ENCODE measurements around the gene ZBTB39. TPM values are rescaled to one million over a fixed set of nuclear protein-coding genes. Genes with fewer than 3 reads are reported as not detected.

The ZBTB39 gene
- total RNA-seq, 1 experiment from 2014 or later = 5.8 TPM

GRCh38 chr12:56980268-56980667, 26.1 kb downstream of the ZBTB39 start:
- H3K27me3 ChIP-seq (ENCODE audit: control insufficient read depth, insufficient read depth, low read length) = no peaks in the 10 kb centered on the region
- intact Hi-C loops (cut with micrococcal nuclease; ENCODE audit: unreplicated experiment) = no loop called here
- no peaks in the 10 kb centered on the region for H3K4me1 ChIP-seq (ENCODE audit: control insufficient read depth, insufficient read depth, low read length)
- H3K36me3 ChIP-seq (ENCODE audit: control insufficient read depth, insufficient read depth, low read length) = no peaks in the 10 kb centered on the region
- POLR2A ChIA-PET = no interaction called here
- ATAC-seq = no peak
- in situ Hi-C loops (cut with HindIII; ENCODE audit: low pct_unique_long_range_greater_than_20kb, low sequenced_read_pairs) = no loop called here
- no peaks in the 10 kb centered on the region for H3K9me3 ChIP-seq (ENCODE audit: control insufficient read depth, insufficient read depth, low read depth, low read length)
- no peak overlapping the region for H3K4me3 ChIP-seq (ENCODE audit: low read depth in 2 of 2, low read length in 2 of 2)
- BruUV-seq (replicated peaks) = no TSS peak
- no peak overlapping the region for H3K27ac ChIP-seq (ENCODE audit: low read length)
- no peak for DNase-seq (ENCODE audit: low read depth, low spot score)
- TF ChIP-seq CTCF (IDR thresholded peaks at IDR 0.05) (no peak), TCF7L2 (IDR thresholded peaks at IDR 0.05; ENCODE audit: low read depth, low read length) (no peak), SIN3A (IDR thresholded peaks at IDR 0.05; ENCODE audit: borderline replicate concordance, insufficient read depth, low read depth, low read length) (no peak), REST (IDR thresholded peaks at IDR 0.05; ENCODE audit: insufficient read depth in 1 of 2, low read depth in 2 of 2, low read length in 1 of 2) (no peak), POLR2AphosphoS5 (IDR thresholded peaks at IDR 0.05; ENCODE audit: low read depth, low read length) (no peak)
- CTCF ChIA-PET = no interaction called here

GRCh38 chr12:56979628-56980027, 26.7 kb downstream of the ZBTB39 start:
- ChIA-PET CTCF (no interaction called here), POLR2A (no interaction called here)
- DNase-seq (ENCODE audit: low read depth, low spot score) (no peak), ATAC-seq (no peak)
- intact Hi-C loops (cut with micrococcal nuclease; ENCODE audit: unreplicated experiment) = no loop called here
- Histone ChIP-seq H3K9me3 (ENCODE audit: control insufficient read depth, insufficient read depth, low read depth, low read length) (no peaks in the 10 kb centered on the region), H3K4me1 (ENCODE audit: control insufficient read depth, insufficient read depth, low read length) (no peaks in the 10 kb centered on the region), H3K27ac (ENCODE audit: low read length) (no peak overlapping the region), H3K4me3 (ENCODE audit: low read depth in 2 of 2, low read length in 2 of 2) (no peak overlapping the region), H3K27me3 (ENCODE audit: control insufficient read depth, insufficient read depth, low read length) (no peaks in the 10 kb centered on the region), H3K36me3 (ENCODE audit: control insufficient read depth, insufficient read depth, low read length) (no peaks in the 10 kb centered on the region)
- TF ChIP-seq CTCF (IDR thresholded peaks at IDR 0.05) (no peak), SIN3A (IDR thresholded peaks at IDR 0.05; ENCODE audit: borderline replicate concordance, insufficient read depth, low read depth, low read length) (no peak), REST (IDR thresholded peaks at IDR 0.05; ENCODE audit: insufficient read depth in 1 of 2, low read depth in 2 of 2, low read length in 1 of 2) (no peak), TCF7L2 (IDR thresholded peaks at IDR 0.05; ENCODE audit: low read depth, low read length) (no peak), POLR2AphosphoS5 (IDR thresholded peaks at IDR 0.05; ENCODE audit: low read depth, low read length) (no peak)
- no TSS peak for BruUV-seq (replicated peaks)
- in situ Hi-C loops (cut with HindIII; ENCODE audit: low pct_unique_long_range_greater_than_20kb, low sequenced_read_pairs) = no loop called here
